Measurements from ENCODE around the gene ZNF823.
"Not testable (repeated sequence)": the region's sequence is repeated elsewhere in the genome, so short reads cannot be mapped to it uniquely, and the experiment has no call there.

Gene ZNF823

DNA sequence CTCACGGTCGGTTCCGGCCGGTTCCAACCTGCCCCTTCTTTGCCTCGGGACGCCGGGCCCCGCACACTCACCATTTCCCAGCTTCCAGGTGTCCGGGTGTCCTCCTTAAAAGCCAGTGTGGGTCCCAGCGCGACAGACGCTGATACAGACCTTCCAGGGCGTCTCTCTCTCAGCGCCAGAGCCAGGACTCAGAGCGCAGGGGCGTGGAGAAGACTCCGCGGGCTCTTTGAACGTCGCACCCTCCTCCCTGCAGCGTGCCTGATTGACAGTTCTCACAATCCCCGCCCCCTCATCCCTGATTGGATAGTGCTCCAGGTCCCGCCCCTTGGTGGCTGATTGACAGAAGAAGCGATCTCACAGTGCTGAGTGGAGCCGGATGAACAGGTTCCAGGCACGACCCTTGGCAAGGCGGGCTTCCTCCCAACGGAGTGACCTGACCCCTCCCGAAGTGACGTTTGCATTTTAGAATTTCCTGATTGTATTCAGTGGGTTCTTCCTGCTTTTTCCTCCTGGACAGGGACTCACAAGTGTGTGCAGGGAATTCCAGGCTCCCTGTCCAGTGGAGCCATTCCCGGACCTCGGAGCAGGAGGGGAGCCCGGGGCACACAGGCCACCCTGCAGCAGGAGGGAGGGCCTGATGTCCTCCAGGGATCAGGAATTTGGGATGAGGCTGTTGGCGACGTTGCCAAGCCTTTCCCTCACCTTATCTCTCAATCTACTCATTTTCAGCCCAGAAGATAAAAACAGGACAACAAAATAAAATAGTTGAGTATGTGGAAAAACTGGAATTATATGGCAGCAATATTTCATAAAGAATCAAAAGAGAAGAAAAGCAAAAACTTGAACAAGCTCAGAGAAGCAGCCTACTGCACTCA, at the start of gene ZNF823:
Gene ZNF823, minus strand, starts transcription at position 201 of the 875 bp plus-strand sequence. Its CDS starts 127 bp downstream, at position 74.
- peak; percentile 97 for DNase-seq

- no peak for DNase-seq
Measured at GRCh38 chr19:11787536-11787935, 48.8 kb upstream of the ZNF823 start.

- no peak for DNase-seq
Measured at GRCh38 chr19:11784356-11784755, 45.6 kb upstream of the ZNF823 start.

DNA sequence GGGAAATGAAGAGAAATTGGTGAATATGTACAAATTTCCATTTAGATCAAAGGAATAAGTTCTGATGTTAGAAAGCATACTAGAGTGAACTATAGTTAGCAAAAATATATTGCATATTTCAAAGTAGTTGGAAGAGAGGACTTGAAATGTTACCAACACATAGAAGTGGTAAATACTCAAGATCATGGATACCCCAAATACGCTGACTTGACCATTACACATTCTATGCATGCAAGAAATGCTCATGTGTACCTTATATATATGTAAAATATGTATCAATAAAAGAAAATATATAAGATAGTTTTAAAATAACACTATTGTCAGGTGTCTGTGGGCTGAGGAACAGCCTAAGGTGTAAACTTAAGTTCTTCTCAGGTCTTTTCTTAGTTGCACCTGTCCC, 45.0 kb upstream of the ZNF823 start:
- DNase-seq: no peak

DNA sequence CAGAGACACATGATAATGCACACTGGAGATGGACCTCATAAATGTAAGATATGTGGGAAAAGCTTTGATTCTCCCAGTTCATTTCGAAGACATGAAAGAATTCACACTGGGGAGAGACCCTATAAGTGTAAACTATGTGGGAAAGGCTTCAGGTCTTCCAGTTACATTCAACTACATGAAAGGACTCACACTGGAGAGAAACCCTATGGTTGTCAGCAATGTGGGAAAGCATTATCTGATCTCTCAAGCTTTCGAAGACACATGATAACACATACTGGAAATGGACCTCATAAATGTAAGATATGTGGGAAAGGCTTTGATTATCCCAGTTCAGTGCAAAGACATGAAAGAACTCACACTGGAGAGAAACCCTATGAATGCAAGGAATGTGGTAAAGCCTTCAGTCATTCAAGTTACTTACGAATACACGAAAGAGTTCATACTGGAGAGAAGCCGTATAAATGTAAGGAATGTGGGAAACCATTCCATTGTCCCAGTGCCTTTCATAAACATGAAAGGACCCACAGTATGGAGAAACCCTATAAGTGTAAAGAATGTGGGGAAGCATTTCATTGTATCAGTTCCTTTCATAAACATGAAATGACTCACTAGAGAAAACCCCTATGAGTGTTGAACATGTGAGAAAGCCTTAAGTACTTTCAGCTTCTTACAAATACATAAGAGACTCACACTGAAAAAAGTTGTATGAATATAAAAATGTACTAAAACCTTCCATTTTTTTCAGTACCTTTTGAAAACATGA, 42.7 kb upstream of the ZNF823 start:
- DNase-seq: no peak

DNA sequence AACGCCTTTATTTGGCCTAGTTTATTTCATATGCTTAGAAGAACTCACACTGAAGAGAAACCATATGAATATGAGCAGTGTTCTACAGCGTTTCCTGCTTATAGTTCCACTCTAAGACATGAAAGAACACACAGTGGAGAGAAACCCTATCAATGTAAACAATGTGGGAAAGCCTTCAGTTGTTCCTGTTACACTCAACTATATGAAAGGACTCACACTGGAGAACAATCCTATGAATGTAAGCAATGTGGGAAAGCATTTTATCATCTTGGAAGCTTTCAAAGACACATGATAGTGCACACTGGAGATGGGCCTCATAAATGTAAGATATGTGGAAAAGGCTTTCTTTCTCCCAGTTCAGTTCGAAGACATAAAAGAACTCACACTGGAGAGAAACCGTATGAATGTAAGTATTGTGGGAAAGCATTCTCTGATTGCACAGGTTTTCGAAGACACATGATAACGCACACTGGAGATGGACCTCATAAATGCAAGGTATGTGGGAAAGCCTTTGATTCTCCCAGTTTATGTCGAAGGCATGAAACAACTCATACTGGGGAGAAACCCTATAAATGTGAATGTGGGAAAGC, 41.8 kb upstream of the ZNF823 start:
- DNase-seq: no peak

GRCh38 chr19:11776669-11777068, 37.9 kb upstream of the ZNF823 start:
- not testable (repeated sequence) for DNase-seq

GRCh38 chr19:11771520-11771919, 32.8 kb upstream of the ZNF823 start:
- not testable (repeated sequence) for DNase-seq

GRCh38 chr19:11769995-11770394, 31.2 kb upstream of the ZNF823 start:
- no peak for DNase-seq

DNA sequence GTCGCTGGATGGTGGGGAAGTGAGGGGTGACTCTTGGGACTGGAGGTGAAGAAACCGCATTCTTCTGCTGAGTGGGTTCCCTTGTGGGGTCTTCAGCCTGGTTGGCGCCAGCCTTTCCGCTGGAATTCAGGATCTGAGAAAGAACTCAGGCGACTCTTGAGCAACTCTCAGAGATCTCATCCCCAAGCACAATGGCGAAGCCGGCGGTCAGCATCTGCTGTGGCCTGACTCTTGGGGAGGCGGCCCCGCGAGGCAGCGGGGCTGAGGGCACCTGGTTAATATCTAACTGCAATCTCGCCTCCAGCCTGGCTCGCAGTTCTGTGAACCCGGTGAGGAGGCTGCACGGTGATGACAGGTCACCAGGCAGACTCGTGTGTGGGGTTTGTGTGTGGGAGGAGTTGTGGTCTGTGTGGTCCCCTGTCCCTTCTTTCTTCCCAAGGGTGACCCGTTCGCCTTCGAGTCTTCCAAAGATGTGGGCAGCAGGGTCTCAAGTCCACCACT, 28.9 kb upstream of the ZNF823 start:
- peak; percentile 58 for DNase-seq

GRCh38 chr19:11766597-11767591, 28.1 kb upstream of the ZNF823 start, which contains the start of gene ZNF441:
TSS of gene ZNF441 (plus strand) at chr19:11767000. CDS start at chr19:11767194, 194 bp downstream.
- peak; percentile 96 for DNase-seq

GRCh38 chr19:11763611-11764010, 24.9 kb upstream of the ZNF823 start:
- DNase-seq: no peak

DNA sequence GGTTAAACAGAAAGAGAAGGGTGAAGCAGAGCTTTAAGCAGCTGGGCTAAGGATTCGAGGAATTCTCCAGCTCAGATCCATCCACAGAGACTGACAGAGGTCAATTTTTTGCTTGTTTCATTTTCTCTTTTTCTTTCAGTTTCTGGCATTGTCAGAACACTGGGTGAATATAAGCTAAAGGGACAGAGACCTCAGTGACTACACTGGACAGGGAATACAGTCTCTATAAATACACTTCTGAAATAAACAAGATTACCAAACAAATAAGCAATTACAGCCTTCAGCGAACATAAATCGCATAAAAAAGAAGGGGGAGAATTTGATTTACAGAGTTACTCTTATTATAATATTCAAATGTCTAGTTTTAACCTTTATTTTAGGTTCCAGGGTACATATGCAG, 24.4 kb upstream of the ZNF823 start:
- DNase-seq: no peak

GRCh38 chr19:11759805-11760204, 21.1 kb upstream of the ZNF823 start:
- no peak for DNase-seq

GRCh38 chr19:11756965-11757364, 18.2 kb upstream of the ZNF823 start:
- no peak for DNase-seq

DNA sequence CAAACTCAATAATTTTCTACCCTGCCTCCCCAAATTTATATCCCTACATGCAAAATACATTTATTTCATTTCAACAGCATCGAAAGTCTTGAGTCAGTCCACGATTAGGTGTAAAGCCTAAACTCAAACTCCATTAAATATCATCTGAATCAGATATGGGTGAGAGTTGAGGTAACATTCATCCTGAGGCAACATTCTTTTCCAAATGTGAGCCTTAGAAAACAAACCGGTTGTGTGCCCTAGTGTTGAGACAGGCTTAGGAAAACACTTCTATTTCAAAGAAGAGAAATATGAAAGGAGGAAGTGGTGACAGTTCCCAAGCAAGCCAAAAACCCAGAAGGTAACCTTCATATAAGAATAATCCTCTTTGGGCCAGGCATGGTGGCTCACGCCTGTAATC, 15.9 kb upstream of the ZNF823 start:
- DNase-seq: no peak

DNA sequence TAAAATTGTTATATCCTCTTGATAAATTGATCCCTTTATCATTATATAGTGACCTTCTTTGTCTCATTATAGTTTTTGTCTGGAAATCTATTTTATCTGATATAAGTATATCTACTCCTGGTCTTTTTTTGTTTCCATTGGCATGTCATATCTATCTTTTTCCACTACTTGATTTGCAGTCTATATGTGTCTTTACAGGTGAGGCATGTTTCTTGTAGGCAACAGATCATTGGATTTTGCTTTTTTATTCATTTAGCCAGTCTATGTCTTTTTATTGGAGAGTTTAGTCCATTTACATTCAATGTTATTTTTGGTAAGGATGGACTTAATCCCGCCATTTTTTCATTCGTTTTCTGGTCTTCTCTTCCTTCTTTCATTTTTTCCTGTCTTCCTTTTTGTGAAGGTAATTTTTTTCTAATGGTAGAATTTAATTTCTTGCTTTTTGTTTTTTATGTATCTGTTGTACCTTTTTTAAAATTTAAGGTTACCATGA, 13.5 kb upstream of the ZNF823 start:
- no peak for DNase-seq

DNA sequence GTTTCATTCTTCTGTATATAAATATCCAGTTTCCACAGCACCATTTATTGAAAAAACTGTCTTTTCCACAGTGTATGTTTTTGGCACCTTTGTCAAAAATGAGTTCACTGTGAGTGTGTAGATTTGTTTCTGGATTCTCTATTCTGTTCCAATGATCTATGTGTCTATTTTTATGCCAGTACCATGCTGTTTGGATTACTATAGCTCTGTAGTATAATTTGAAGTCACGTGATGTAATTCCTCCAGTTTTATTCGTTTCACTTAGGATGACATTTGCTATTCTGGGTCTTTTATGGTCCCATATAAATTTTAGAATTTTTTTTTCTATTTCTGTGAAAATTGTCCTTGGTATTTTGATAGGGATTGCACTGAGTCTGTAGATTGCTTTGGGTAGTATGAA, 11.0 kb upstream of the ZNF823 start:
- DNase-seq: no peak

- DNase-seq: no peak
Measured at GRCh38 chr19:11747277-11747676, 8.5 kb upstream of the ZNF823 start.

- no peak for DNase-seq
Measured at GRCh38 chr19:11745869-11746268, 7.1 kb upstream of the ZNF823 start.

DNA sequence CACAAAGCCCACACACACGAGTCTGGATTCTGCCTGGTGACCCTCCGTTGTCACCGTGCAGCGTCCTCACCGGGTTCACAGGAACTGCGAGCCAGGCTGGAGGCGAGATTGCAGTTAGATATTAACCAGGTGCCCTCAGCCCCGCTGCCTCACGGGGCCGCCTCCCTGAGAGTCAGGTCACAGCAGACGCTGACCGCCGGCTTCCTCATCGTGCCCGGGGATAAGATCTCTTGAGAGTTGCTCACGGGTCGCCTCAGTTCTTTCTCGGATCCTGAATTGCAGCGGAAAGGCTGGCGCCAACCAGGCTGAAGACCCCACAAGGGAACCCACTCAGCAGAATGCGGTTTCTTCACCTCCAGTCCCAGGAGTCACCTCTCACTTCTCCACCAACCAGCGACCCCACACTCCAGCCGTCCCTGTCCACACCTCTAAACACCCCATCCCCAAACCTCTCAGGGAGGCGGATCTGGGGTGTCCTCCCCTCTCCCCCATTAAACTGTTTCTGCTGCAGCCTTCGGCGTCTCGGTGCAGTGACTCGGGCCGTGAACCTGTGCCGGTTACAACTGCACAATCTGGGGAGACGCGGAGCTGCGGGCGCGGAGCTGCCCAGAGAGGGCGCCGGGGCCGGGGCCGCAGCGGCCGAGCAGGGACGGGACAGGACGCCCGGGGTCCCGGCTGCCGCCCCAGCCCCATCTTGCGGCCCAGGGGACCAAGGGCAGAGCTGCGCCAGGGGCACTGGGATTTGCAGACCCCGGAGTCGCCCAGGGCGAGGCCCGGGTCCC, 591 bp downstream of the ZNF823 start:
- peak; percentile 74 for DNase-seq
